GM04503 (cell line): Measurements from ENCODE around the gene STRN4.

Experiments
- DNase-seq: peaks from one replicate; pipeline ENCODE4 v3.0.0-alpha.2; 2012; ENCODE audit warnings: low read depth

Gene STRN4

GRCh38 chr19:46742926-46743480 is 3.2 kb downstream of the STRN4 start:
- no peak for DNase-seq

- no peak for DNase-seq
These were observed 4.8 kb downstream of the STRN4 start for GRCh38 chr19:46741447-46741846.

- no peak for DNase-seq
These were observed 6.9 kb downstream of the STRN4 start for GRCh38 chr19:46739290-46739771.

- DNase-seq = no peak
These were observed 8.5 kb downstream of the STRN4 start for GRCh38 chr19:46737761-46738171.

- DNase-seq = no peak
These were observed 9.0 kb downstream of the STRN4 start for GRCh38 chr19:46737298-46737654.

GRCh38 chr19:46736531-46737297 is 9.5 kb downstream of the STRN4 start:
- no peak for DNase-seq

GRCh38 chr19:46733690-46734292 is 12.5 kb downstream of the STRN4 start:
- no peak for DNase-seq

- DNase-seq = no peak
These were observed 13.1 kb downstream of the STRN4 start for GRCh38 chr19:46732966-46733689.

GRCh38 chr19:46732172-46732938 is 13.9 kb downstream of the STRN4 start:
- DNase-seq = no peak

- DNase-seq = no peak
These were observed 14.7 kb downstream of the STRN4 start for GRCh38 chr19:46731584-46731983.

GRCh38 chr19:46731007-46731501 is 15.2 kb downstream of the STRN4 start:
- DNase-seq = peak; percentile 66

- no peak for DNase-seq
These were observed 15.7 kb downstream of the STRN4 start for GRCh38 chr19:46730595-46730994.

- no peak for DNase-seq
These were observed 16.1 kb downstream of the STRN4 start for GRCh38 chr19:46730187-46730586.

GRCh38 chr19:46729696-46730095 is 16.6 kb downstream of the STRN4 start:
- DNase-seq = no peak

GRCh38 chr19:46728693-46729339 is 17.4 kb downstream of the STRN4 start:
- no peak for DNase-seq

- no peak for DNase-seq
These were observed 18.0 kb downstream of the STRN4 start for GRCh38 chr19:46728208-46728607.

GRCh38 chr19:46727757-46728156 is 18.5 kb downstream of the STRN4 start:
- no peak for DNase-seq

- no peak for DNase-seq
These were observed 19.2 kb downstream of the STRN4 start for GRCh38 chr19:46726971-46727501.

GRCh38 chr19:46726551-46726950 is 19.7 kb downstream of the STRN4 start:
- DNase-seq = no peak

GRCh38 chr19:46725859-46726393 is 20.3 kb downstream of the STRN4 start:
- no peak for DNase-seq
